HG03558 (cell line): ENCODE results near the gene CLIP3.
"Not testable (repeated sequence)": the region's sequence is repeated elsewhere in the genome, so short reads cannot be mapped to it uniquely, and the experiment has no call there.

Experiments used
- ATAC-seq: cut with Tn5 transposase; IDR thresholded peaks from one replicate; pipeline ENCODE4 v1.9.1; 2021; ENCODE audit warnings: moderate number of reproducible peaks; ENCODE audit not compliant: unreplicated experiment; ENCODE audit errors: extremely low read depth

The CLIP3 gene

DNA sequence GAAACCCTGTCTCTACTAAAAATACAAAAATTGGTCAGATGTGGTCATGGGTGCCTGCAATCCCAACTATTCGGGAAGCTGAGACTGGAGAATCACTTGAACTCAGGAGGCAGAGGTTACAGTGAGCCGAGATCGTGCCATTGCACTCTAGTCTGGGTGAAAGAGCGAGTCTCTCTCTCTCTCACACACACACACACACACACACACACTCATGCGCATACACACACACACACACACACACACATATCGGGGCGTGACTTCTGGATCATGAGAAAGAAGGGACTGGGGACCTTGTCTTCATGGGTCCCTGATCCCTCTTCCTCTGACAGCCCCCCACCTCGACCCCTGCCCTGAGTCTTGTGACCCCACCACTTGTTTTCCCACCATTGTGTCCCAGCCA lies 49.5 kb downstream of the CLIP3 start:
- ATAC-seq, result no peak

DNA sequence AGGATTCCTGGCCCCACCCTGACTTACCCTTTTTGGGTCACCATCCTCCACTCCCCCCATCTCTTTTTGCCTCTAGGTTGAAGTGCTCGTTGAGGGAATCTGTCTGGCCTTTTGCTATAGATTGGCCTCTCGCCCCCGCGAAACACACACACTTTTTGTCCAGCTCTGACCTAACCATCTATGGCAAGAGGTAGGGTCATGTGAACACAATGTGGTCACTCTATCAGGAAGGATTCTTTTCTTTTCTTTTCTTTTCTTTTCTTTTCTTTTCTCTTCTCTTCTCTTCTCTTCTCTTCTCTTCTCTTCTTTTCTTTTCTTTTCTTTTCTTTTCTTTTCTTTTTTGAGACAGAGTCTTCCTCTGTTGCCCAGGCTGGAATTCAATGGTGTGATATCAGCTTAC lies 51.7 kb downstream of the CLIP3 start:
- not testable (repeated sequence) for ATAC-seq

DNA sequence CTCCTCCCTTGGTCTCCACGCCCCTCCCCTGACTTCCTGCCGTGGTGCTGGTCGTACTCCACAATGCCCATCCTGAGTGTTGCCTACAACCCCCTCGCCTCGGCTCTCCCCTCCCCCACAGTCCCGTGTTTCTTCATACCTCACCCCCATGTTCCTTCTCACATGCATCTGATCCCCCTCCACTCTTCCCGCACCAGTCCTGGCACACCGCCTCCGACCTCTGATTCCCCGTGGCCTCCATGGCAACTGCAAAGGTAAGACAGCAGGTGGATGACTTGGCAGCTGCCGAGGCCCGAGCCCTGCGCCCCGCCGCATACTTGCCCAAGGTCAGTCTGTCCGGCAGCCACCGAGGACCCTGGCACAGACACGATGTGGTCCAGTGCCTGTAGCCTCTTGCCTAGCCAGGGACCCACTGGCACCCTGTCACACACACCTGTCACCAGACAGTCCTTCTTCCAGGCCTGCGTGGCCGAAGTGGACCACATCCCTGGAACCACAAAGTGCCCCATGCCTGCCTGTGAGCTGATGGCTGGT lies 53.8 kb downstream of the CLIP3 start:
- ATAC-seq, result no peak

DNA sequence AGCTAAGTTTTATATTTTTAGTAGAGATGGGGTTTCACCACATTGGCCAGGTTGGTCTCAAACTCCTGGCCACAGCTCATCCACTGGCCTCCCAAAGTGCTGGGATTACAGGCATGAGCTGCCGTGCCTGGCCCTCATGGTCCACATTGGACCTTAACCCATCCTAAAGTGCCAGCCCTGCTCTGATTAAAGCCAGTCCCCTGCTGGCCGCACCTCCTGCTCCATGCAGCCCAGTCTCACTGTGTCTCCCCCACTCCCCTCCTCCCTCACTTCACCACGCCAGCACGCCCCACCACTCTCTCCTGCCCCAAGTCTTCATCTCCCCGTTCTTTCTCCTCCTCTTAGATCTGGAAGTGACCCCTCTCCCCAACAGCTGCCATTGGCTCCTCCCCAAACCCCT lies 54.4 kb downstream of the CLIP3 start:
- no peak for ATAC-seq

DNA sequence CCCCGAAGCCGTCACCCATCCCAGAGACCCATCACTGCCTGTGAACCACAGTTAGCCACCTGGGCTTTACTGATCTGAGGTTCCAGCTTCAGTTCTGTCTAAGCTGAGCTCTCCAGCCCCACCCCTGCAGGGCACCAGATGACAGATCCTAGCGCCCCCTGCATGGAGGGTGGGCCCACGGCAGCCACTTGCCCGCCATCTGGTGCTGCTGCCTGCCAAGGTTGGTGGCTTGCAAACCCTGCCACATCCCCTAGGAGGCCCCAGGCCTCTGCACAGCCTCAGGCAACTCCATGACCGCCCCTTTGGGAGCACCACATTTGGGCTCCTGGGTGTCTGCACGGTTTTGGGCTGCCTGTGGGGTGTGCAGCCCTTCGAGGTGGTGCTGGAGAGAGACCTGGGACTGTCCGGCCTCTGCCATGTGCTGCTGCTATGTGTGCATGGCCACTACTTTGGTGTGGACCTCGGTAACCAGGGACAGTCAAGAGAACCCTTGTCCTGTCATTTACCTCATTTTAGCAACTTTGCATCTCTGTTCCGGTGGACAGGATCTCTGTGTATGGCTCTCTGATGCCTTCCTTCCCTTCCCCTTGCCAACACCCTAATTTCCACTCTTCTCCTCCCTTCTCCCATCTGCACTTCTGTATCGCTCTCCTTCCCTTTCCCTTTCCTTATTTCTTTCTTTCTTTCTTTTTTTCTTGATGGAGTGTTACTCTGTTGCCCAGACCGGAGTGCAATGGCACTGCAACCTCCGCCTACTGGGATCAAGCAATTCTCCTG lies 55.0 kb downstream of the CLIP3 start:
- no peak for ATAC-seq

DNA sequence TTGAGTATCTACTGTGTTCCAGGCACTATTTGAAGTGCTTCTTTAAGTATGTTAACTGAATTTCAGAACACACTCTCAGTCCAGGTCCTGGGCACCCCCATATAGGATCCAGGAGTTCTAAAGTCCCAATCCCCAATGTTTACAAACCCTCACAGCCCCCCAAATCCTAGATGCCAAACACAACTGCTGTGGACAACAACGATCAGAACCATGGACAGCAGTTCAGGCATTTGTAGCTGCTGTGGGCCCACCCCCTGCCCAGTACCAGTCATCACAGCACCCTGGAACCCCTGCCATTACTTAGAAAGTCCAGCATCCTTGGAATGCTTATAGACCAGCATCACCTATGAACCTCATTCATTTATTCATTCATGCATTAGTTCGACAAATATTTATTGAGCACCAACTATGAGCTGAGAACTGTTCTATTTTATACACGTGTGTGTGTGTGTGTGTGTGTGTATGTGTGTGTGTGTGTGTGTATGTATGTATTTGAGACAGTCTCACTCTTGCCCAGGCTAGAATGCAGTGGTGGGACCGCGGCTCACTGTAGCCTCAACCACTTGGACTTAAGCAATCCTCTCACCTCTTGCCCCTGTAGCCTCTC lies 57.0 kb downstream of the CLIP3 start:
- no peak for ATAC-seq

DNA sequence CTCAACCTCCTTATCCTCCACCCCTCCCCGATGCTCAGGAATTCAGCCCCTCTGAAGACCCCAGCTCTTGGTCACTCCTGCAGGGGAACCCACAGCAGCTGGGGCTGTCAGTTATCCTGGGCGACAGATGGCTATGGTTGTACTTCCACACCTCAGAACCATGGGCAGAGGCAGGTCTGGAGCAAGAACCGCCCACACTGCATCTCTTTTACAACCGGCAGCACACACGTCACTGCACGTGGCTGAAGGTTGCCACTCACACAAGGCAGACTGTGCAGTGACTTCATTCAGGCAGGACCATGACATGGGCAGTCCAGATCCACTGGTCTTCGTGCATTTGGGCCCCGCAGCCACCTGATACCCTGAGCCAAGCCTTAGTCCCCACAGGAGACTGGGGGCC lies 59.2 kb downstream of the CLIP3 start:
- no peak for ATAC-seq

DNA sequence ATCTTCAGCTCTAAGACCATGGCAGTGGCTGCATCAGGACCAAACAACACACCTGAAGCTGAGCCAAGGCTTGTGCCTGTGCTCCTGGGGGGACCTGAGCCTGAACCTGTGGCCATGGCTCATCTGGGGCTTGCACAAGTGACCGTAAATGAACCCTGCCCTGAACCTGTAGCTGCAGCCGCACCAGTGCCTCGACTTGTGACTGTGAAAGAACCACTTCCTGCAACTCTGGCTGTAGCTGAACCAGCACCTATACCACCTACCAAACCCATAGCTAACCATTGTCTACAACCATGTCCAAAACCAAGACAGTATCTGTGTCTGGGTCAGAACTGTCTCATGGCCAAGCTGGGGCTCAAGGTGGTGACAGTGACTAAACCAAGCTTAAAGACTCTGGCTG lies 65.9 kb downstream of the CLIP3 start:
- ATAC-seq, result no peak
